Stimulated activated CD4-positive, alpha-beta T cell treated with anti-CD3 and anti-CD28 coated beads, Interleukin-1b, Interleukin-23, amount 100 ng/mL, for 24 hours (primary cell): Measurements from ENCODE around the gene SMAD3.

Source experiments
- DNase-seq, 4 experiments: peaks; one replicate each; pipeline ENCODE4 v3.0.0-alpha.2; 2020; ENCODE audit warnings: low read depth in 4 of 4, low spot score in 1 of 4

Gene SMAD3

DNA sequence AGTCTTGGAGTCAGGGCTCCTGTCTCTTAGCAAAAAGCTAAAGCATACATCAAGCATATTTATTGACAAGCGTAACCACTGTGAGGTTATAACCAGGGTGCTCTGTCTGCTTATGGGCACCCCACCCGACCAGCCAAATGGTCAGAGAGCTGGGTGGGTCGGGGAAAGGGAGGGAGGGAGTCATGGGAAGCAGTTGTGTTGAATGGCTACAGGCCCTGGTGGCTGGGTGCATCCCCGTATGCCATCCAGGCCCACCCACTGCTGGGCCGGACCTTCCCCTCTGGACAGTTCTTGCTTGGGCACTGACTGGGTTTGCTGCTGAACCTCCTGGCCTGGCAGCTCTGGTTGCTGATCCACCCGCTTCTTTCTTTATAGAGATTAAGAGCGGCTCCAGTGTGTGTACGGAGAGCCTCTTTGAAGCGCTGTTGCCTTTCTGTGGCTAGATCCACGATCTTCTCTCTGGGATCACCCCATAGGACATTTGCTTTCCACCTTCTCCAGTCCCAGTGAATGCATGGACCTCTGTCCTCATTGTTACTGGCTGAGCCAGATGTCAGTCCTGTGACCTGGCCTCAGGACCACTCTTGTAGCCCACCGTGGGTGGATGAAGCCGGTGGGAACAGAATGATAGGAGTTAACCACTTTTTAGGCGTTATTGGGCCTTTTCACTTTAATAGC is 59.6 kb downstream of the SMAD3 start:
- DNase-seq: no peak

GRCh38 chr15:67125589-67126502 is 60.4 kb downstream of the SMAD3 start:
- DNase-seq: no peak

DNA sequence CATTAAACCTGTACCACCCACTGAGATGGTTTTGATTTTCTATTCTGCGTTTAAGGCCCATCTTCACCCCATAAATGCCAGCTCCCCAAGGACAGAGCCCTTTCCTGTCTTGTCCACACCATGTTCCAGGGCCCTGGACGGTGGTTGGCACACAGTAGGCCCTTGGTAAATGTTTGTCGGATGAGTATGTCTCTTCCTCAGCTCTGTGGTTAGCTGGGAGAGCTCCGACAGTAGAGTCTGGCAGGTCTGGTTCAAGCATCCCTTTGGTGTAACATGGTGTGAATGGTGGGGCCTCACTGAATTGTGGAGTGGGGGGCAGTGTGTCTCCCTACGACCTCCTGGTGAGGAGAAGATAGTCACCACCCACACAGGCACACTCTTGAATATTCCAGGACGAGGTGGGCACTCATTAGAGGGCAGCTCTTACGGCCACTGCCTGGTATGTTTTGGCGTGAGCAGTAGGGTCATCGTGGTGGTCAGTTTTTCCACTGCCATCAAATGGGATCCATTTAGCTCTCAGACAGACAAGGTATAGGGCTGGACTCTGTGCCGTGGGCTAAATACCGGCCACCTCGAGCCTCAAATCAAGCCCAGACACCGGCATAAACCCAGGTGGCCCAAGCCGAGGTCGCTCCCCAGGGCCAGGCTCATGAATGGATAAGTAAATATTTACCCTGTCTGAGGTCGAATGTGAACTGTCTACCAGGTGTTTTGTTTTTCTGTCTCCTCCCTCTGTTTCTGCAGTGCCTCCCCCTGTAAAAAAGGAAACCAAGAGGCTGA is 61.3 kb downstream of the SMAD3 start:
- DNase-seq: no peak

GRCh38 chr15:67127331-67127664 is 61.9 kb downstream of the SMAD3 start:
- no peak for DNase-seq

DNA sequence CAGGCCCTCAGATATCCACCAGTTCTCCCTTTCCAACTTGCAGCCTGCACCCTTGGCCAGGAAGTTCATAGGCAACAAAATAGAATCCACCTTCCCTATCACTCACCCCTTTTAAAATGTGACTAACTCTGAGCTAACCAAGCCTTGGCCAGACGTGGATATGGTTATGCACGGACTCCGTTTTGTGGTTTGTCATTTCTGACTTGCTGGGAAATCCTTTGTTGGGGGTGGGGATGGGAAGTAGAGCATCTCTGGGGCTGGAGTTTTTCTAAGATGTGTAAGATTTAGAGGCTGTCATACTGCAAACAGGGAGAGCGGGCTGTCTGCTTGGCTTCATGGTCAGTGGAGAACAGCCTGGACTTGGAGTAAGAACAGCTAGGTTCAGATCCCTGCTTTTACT is 62.6 kb downstream of the SMAD3 start:
- DNase-seq: no peak

DNA sequence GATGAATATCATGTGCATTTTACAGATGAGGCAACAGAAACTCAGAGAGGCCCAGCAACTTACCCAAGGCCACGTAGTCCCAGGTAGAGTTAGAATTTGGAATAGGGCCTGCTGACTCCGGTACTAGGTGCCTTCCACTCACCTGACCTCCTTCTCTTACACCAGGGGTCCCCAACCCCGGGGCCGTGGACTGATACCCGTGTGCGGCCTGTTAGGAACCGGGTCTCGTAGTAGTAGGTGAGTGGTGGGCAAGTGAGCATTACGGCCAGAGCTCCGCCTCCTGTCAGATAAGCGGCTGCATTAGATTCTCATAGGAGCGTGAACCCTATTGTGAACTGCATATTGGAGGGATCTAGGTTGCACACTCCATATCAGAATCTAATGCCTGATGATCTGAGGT is 64.8 kb downstream of the SMAD3 start:
- DNase-seq: no peak

DNA sequence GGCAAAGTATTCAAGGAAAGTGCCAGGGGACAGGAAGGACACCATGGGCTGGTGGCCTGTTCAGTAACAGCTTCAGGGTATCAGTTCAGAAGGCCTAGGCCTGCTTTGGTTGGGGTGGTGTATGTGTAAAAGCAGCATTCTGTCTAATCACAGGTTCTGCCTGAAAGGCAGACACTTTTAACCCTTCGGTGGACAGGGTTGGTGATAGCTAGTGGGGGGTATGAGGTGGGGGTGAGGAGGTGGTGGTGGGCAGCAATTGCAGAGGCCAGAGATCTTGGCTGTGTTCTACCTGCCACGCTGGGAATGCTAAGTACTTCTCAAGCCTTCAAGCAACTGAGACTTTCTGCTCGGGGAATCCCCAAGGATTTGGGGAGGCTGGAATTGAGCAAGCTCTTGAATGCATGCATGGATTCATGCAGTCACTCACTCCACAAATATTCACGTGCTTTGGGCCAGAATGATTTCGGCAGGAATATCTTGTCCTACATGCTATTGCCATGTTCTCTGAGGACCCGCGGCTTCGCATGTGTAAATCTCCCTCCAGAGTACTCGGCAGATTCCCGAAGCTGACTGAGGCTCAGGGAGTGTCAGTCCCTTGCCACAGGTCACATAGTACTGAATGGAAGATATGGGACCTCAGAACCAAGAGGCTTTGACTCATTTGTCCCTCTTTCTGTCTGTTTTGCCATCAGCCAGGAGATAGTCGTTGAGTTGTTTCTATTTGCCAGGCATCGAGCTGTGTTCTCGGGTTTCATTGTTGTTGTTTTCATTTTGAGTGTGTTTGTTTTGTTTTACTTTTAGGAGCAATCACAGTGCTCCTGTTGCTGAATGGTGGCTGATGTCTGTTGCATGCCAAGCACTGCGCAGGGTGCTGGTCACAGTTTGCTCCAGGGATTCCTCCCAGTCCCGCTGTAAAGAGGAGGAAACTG is 65.5 kb downstream of the SMAD3 start:
- no peak for DNase-seq

DNA sequence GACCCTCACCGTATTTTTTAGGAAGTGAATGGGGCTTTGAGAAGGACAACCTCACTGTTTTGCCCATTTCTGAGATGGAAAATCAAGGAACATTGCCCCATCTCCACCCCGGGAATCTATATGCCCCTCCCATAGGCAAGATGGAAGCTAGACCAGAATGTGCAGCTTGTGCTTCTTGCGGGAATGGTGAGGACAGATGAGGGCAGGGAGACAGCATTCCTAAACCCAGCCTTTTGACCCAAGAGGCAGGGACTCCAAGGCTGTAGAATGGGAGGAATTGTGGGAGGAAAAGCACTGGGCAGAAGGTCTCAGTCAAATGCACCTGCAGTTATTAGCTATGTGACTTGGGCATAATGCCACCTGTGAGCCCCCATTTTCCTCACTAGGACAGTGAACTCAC is 66.9 kb downstream of the SMAD3 start:
- DNase-seq: no peak

DNA sequence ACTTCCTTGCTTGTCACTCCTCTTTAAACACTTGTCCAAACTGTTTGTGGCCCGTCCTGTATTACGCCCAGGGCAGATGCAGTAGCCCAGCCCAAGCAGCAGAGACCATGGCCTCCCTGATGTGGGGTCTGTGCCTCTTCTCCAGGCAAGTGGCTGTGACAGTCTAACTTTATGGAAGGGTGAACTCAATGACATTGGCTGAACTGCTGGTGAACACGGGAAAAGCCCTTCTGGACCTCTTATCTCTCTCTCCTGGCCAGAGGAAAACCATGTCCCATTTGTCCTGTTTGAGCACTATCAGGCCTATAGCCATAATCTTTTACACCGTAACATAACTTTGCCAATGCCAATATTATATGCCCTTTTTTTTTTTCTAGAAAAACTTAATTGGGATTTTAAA is 67.6 kb downstream of the SMAD3 start:
- no peak for DNase-seq

- DNase-seq: no peak
Observed at GRCh38 chr15:67133738-67134066, 68.3 kb downstream of the SMAD3 start.

GRCh38 chr15:67134067-67134838 is 68.9 kb downstream of the SMAD3 start:
- DNase-seq: peak in 1 of 4 experiments; percentile 37

GRCh38 chr15:67134871-67135492 is 69.6 kb downstream of the SMAD3 start:
- no peak for DNase-seq

DNA sequence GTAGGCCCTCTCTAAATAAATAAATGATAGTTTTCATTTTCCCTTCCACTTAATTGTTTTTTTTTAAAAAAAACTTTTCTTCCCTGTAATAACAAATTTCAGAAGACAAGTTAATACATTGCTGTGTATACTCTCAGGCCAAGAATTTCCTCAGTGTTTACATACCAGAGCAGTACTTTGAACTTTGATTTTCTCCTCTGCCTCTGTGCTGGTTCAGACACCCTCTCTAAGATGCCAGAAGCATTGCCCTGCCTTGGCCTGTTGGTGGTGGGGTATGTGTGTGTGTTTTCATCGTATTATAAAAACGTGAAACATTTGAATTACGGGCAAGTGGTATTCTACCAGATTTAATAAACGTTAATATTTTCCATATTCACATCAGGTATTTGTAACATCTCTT is 70.1 kb downstream of the SMAD3 start:
- DNase-seq: no peak

- no peak for DNase-seq
Observed at GRCh38 chr15:67136802-67137201, 71.4 kb downstream of the SMAD3 start.

DNA sequence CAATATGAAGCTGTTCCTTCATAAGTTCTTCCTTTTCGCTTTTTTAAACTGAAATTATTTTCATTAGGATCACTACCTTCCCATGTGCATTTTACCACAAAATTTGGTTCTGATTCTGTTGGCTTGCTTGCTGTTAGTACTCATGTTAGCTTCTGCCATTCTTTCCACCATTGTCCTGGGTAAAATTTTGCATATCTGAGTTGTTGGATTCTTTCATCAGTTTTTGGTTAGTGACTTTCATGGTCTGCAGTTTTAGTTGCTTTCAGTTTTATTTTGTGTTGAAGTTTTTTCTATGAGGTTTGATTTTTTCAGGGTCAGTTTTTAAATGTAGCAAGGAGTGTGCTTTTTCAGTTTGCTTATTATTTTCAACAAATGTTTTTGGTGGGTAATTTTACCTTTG is 71.9 kb downstream of the SMAD3 start:
- DNase-seq: no peak

GRCh38 chr15:67137951-67138848 is 72.8 kb downstream of the SMAD3 start:
- no peak for DNase-seq

DNA sequence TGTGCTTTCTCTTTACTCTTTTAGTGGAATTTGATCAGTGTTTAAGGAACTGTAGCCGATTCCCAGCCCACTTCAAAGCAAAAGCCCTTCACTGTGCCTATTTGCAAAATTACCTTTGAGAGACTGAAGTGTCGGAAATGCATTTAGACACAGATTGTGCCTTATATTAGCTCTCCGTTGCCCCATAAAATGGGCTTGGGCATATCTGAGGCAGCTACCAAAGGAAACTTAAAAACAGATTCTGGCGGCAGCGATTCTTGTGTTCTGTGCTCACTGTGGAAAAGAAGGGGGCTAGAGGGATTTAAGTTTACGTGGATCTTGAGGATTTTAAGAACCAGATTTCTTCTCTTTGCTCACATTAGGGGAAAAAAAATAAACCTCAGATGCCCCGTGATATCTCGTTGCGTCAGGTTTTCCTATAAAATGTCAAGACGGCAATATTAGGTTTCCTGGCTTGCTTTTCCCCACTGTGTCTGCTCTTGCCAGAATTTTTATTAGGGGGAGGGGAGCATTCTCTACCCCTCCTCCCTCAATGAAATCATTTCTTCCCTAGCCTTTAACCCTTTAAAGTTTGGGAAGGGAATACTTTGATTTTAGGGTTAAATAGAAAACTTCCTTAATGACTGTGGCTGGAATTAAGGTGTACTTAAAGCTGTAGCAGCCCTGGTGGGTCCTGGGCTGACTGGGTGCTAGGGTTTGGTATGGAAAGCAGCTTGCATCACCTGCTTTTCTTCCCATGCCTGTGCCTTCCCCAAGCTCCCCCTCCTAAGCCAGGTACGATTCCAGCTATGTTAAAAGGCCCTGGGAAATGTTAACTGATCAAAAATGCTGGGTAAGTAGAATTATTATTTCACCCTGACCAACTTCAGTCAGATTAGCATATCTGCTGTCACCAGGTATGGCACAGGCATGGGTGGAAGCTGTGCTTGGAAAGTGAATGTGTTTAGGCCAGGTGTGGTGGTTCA is 73.8 kb downstream of the SMAD3 start:
- no peak for DNase-seq
